Measurements from ENCODE around the gene E2F6. TPM values are rescaled to one million over a fixed set of nuclear protein-coding genes. Genes with fewer than 3 reads are reported as not detected.

Gene E2F6
- polyA plus RNA-seq, 4 donors, result 4.6 to 15.3 (median 5.7) TPM

DNA sequence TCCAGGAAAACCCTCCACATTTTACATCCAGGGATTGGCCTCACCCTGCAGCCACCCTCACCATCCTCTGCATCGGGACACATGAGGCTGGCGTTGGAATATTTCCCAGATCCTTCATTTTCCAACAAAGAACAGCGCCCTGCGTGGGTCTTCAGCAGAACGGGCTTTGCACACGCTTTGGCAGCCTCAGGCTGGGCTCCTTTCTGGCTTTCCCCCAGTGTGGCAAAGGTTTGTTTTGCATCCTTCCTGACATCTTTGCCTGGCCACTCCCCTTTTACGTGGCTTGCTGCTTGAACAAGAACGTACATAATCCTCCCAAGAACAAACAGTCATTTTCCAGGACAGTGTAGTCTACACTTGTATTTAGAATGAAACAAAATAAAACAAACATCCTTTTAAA lies 42.3 kb upstream of the E2F6 start:
- Histone ChIP-seq H3K9me3 (ENCODE audit: control insufficient read depth in 2 of 2, insufficient read depth in 1 of 2, low read depth in 1 of 2, low read length in 1 of 2) (peaks cover 0 to 3% of the 10 kb centered on the region in 2 donors), H3K36me3 (ENCODE audit: control insufficient read depth in 3 of 3, insufficient read depth in 2 of 3, low read depth in 1 of 3, low read length in 3 of 3) (no peaks in the 10 kb centered on the region), H3K4me1 (ENCODE audit: control insufficient read depth in 3 of 3, insufficient read depth in 2 of 3, low read depth in 1 of 3, low read length in 2 of 3) (peaks cover 0 to 3% (median 0%) of the 10 kb centered on the region in 3 donors), H3K27me3 (ENCODE audit: control insufficient read depth in 3 of 3, insufficient read depth in 3 of 3, low read length in 3 of 3) (no peaks in the 10 kb centered on the region), H3K27ac (ENCODE audit: low read depth in 1 of 3, low read length in 2 of 3) (peak overlapping the region in 1 of 3 donors; percentile 50), H3K4me3 (ENCODE audit: low read depth in 1 of 3, low read length in 3 of 3) (no peak overlapping the region)
- FAIRE-seq (no peak), DNase-seq (no peak)
- WGBS, 3 donors, result 61 to 79% (median 74%) methylated on average over 8 of the region's 8 CpGs

DNA sequence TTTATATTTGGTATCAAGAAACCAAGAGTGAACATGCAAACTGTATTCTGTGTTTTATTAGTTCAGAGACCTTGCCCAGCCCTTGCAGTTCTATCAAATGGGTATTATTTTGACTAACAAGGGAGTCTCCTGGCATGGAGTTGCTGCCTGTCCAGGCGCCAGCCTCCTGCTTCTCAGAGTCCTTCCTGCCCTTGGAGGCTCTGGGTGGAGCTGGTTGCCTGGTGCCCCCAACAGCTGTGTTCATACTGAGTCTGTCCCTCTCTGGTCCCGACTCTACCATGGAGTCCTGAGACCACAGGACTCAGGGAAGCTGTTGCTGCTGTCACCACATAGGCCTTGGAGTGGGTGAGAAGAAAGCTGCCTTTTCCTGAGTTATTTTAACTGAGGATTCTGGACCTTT lies 41.6 kb upstream of the E2F6 start:
- Histone ChIP-seq H3K4me3 (ENCODE audit: low read depth in 1 of 3, low read length in 3 of 3) (no peak overlapping the region), H3K4me1 (ENCODE audit: control insufficient read depth in 3 of 3, insufficient read depth in 2 of 3, low read depth in 1 of 3, low read length in 2 of 3) (peaks cover 0 to 3% (median 0%) of the 10 kb centered on the region in 3 donors), H3K27ac (ENCODE audit: low read depth in 1 of 3, low read length in 2 of 3) (no peak overlapping the region), H3K36me3 (ENCODE audit: control insufficient read depth in 3 of 3, insufficient read depth in 2 of 3, low read depth in 1 of 3, low read length in 3 of 3) (no peaks in the 10 kb centered on the region), H3K27me3 (ENCODE audit: control insufficient read depth in 3 of 3, insufficient read depth in 3 of 3, low read length in 3 of 3) (no peaks in the 10 kb centered on the region), H3K9me3 (ENCODE audit: control insufficient read depth in 2 of 2, insufficient read depth in 1 of 2, low read depth in 1 of 2, low read length in 1 of 2) (peaks cover 0 to 3% of the 10 kb centered on the region in 2 donors)
- WGBS, 3 donors, result 71 to 78% (median 73%) methylated on average over 2 of the region's 2 CpGs
- FAIRE-seq, result no peak
- no peak for DNase-seq

DNA sequence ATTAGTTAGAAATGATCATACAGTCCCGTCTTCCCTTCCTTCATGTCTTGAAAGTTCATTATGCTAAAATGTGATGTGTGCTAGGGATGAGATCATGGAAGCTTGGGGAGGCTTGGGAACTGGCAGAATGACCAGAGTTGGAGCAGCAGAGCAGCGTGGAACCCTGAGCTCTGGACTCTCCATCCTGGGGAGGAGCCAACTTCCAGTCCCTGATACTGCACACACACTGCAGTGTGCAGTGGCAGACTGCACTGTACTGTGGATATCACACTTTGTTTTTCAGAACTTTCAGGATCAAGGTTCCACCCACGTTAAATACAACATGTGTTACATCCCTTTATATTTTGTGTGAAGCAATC lies 40.6 kb upstream of the E2F6 start:
- H3K36me3 ChIP-seq (ENCODE audit: control insufficient read depth in 3 of 3, insufficient read depth in 2 of 3, low read depth in 1 of 3, low read length in 3 of 3), result no peaks in the 10 kb centered on the region
- no peak for FAIRE-seq
- no peak for DNase-seq
- H3K27ac ChIP-seq (ENCODE audit: low read depth in 1 of 3, low read length in 2 of 3), result no peak overlapping the region
- H3K9me3 ChIP-seq (ENCODE audit: control insufficient read depth in 2 of 2, insufficient read depth in 1 of 2, low read depth in 1 of 2, low read length in 1 of 2), result peaks cover 0 to 3% of the 10 kb centered on the region in 2 donors
- WGBS, 3 donors, result 44 to 56% (median 48%) methylated on average over 3 of the region's 3 CpGs
- peaks cover 0 to 3% (median 0%) of the 10 kb centered on the region in 3 donors for H3K4me1 ChIP-seq (ENCODE audit: control insufficient read depth in 3 of 3, insufficient read depth in 2 of 3, low read depth in 1 of 3, low read length in 2 of 3)
- no peaks in the 10 kb centered on the region for H3K27me3 ChIP-seq (ENCODE audit: control insufficient read depth in 3 of 3, insufficient read depth in 3 of 3, low read length in 3 of 3)
- no peak overlapping the region for H3K4me3 ChIP-seq (ENCODE audit: low read depth in 1 of 3, low read length in 3 of 3)

DNA sequence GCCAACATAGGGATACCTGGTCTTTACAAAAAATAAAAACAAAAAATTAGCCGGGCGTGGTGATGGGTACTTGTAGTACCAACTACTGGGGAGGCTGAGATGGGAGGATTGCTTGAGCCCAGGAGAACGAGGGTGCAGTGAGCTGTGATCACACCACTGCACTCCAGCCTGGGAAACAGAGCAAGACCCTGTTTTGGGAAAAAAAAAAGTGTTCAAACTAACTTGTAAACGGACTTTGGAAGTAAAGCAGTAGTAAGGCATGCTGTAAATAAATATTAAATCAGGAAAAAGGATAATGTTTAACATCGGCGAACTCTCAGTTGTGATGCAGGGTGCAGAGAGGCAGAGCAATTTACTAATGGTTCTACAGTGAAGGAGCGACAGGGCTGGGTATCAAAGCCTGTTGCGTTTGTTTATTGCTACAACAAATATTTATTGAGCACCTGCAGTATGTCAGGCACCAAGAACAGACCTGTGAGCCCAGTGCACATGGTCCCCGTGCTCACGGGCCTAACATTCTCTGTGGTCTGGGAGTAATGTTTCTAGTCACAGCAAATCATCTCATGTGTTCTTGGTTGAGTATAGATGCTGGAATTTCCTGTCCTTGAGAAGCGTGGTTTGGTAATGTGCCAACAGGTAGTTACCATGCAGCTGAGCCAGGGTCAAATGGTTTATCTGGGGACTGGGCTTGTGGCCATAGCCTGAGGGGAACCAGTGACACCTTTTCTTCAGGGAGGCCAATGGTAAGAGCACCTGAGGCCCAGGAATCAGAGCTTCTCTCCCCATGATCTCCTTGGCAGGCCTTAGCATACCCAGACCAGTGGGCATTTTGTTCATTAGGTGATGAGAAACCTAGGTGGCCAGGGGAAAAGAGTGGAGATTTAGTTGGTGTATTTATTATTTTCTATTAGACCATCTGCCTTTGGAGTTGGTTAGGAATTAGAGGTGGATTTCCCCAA lies 40.0 kb upstream of the E2F6 start:
- Histone ChIP-seq H3K4me3 (ENCODE audit: low read depth in 1 of 3, low read length in 3 of 3) (no peak overlapping the region), H3K27ac (ENCODE audit: low read depth in 1 of 3, low read length in 2 of 3) (no peak overlapping the region), H3K36me3 (ENCODE audit: control insufficient read depth in 3 of 3, insufficient read depth in 2 of 3, low read depth in 1 of 3, low read length in 3 of 3) (no peaks in the 10 kb centered on the region), H3K27me3 (ENCODE audit: control insufficient read depth in 3 of 3, insufficient read depth in 3 of 3, low read length in 3 of 3) (peaks cover 0 to 1% (median 0%) of the 10 kb centered on the region in 3 donors), H3K9me3 (ENCODE audit: control insufficient read depth in 2 of 2, insufficient read depth in 1 of 2, low read depth in 1 of 2, low read length in 1 of 2) (peaks cover 0 to 3% of the 10 kb centered on the region in 2 donors), H3K4me1 (ENCODE audit: control insufficient read depth in 3 of 3, insufficient read depth in 2 of 3, low read depth in 1 of 3, low read length in 2 of 3) (peaks cover 0 to 3% (median 0%) of the 10 kb centered on the region in 3 donors)
- 33 to 58% (median 42%) methylated on average over 11 of the region's 11 CpGs for WGBS, 3 donors
- DNase-seq (peak in 1 of 2 donors; percentile 20), FAIRE-seq (no peak)

DNA sequence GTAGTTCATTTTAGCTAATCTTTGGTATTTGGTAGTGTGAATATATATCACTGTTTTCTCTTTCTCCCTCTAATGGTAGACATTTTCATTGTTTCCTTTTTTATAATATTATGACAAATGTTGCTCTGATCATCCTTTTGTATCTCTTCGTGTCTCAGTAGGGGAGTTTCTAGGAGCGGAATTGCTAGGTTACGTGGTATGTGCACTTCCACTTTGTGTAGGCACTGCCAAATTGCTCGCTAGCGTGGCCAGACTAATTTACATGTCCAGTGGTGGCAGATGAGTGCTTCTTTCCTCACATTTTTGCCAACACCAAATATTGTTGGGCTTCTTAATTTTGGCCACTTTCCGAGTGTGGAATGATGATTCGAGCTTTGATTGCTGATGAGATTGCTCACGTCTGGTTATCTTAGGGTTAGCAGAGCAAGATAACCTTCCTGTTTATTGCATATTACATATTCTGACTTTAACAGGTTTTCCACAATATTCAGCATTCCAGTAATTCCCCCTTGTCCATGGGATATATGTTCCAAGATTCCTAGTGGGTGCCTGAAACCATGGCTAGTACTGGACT lies 37.5 kb upstream of the E2F6 start:
- peaks cover 0 to 3% (median 0%) of the 10 kb centered on the region in 3 donors for H3K4me1 ChIP-seq (ENCODE audit: control insufficient read depth in 3 of 3, insufficient read depth in 2 of 3, low read depth in 1 of 3, low read length in 2 of 3)
- H3K4me3 ChIP-seq (ENCODE audit: low read depth in 1 of 3, low read length in 3 of 3), result no peak overlapping the region
- peaks cover 0 to 2% (median 0%) of the 10 kb centered on the region in 3 donors for H3K27me3 ChIP-seq (ENCODE audit: control insufficient read depth in 3 of 3, insufficient read depth in 3 of 3, low read length in 3 of 3)
- 59 to 66% (median 61%) methylated on average over 8 of the region's 8 CpGs for WGBS, 3 donors
- FAIRE-seq, result no peak
- DNase-seq, result no peak
- peaks cover 0 to 3% of the 10 kb centered on the region in 2 donors for H3K9me3 ChIP-seq (ENCODE audit: control insufficient read depth in 2 of 2, insufficient read depth in 1 of 2, low read depth in 1 of 2, low read length in 1 of 2)
- H3K36me3 ChIP-seq (ENCODE audit: control insufficient read depth in 3 of 3, insufficient read depth in 2 of 3, low read depth in 1 of 3, low read length in 3 of 3), result no peaks in the 10 kb centered on the region
- no peak overlapping the region for H3K27ac ChIP-seq (ENCODE audit: low read depth in 1 of 3, low read length in 2 of 3)

DNA sequence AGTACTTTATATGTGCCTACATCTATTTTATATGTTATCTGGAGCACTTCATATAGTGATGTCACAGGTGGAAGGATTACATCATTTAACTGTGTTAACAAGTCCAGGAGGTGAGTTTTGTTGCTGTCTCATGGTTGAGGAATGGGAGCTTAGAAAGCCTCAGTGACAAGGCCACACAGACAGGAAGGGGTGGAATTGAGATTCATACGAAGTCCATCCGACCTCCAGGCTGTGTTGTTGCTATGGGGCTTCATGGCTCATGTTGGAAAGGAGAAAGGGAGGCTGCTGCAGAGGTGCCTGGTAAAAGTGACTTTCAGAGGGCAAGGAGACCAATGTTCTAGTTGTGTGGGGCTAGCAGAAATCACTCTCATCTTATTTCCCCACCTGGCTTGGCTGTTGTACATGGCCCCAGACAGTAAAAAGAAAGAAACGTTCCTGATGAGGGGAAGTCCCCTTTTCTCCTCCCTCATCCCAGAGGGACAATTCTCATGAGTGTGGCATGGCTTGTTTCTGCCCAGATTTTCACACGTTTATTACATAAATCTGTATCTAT lies 36.9 kb upstream of the E2F6 start:
- DNase-seq, result no peak
- Histone ChIP-seq H3K4me1 (ENCODE audit: control insufficient read depth in 3 of 3, insufficient read depth in 2 of 3, low read depth in 1 of 3, low read length in 2 of 3) (peaks cover 0 to 3% (median 0%) of the 10 kb centered on the region in 3 donors), H3K9me3 (ENCODE audit: control insufficient read depth in 2 of 2, insufficient read depth in 1 of 2, low read depth in 1 of 2, low read length in 1 of 2) (peaks cover 0 to 3% of the 10 kb centered on the region in 2 donors), H3K27me3 (ENCODE audit: control insufficient read depth in 3 of 3, insufficient read depth in 3 of 3, low read length in 3 of 3) (peaks cover 0 to 2% (median 0%) of the 10 kb centered on the region in 3 donors), H3K36me3 (ENCODE audit: control insufficient read depth in 3 of 3, insufficient read depth in 2 of 3, low read depth in 1 of 3, low read length in 3 of 3) (no peaks in the 10 kb centered on the region), H3K27ac (ENCODE audit: low read depth in 1 of 3, low read length in 2 of 3) (no peak overlapping the region), H3K4me3 (ENCODE audit: low read depth in 1 of 3, low read length in 3 of 3) (no peak overlapping the region)
- 66 to 80% (median 67%) methylated on average over 4 of the region's 4 CpGs for WGBS, 3 donors
- no peak for FAIRE-seq

DNA sequence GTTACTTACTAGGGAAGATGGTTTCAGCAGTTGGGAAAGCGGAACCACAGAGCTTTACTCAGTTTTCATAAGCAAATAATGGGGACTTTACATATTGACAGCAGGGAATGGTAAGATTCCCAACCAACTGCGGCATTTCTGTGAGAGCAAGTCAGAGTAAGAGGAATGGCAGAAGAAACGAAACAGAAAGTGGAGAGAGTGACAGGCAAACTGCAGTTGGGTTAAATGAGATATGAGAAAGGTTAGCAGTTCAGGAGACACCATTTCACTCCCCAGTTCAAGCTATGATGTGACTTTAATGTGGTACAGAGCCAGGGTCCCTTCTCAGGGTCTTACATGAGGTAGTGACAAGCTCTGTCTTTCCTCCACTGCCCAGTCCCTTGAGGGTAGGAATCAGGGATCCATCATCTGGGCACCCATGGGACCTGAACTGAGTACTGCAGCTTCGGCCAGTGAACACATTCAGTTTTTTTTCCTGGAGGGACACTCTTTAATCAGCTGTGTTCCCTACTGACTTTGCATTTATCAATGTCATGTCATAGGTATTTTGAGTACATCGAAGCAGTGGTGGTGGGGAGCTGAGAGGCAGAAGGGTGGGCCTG lies 34.8 kb upstream of the E2F6 start:
- peaks cover 0 to 3% of the 10 kb centered on the region in 2 donors for H3K9me3 ChIP-seq (ENCODE audit: control insufficient read depth in 2 of 2, insufficient read depth in 1 of 2, low read depth in 1 of 2, low read length in 1 of 2)
- peaks cover 0 to 5% (median 0%) of the 10 kb centered on the region in 3 donors for H3K27me3 ChIP-seq (ENCODE audit: control insufficient read depth in 3 of 3, insufficient read depth in 3 of 3, low read length in 3 of 3)
- no peaks in the 10 kb centered on the region for H3K4me1 ChIP-seq (ENCODE audit: control insufficient read depth in 3 of 3, insufficient read depth in 2 of 3, low read depth in 1 of 3, low read length in 2 of 3)
- FAIRE-seq (no peak), DNase-seq (peak in 1 of 2 donors; percentile 20)
- H3K27ac ChIP-seq (ENCODE audit: low read depth in 1 of 3, low read length in 2 of 3), result no peak overlapping the region
- WGBS, 3 donors, result 62 to 69% (median 62%) methylated on average over 5 of the region's 5 CpGs
- H3K4me3 ChIP-seq (ENCODE audit: low read depth in 1 of 3, low read length in 3 of 3), result no peak overlapping the region
- H3K36me3 ChIP-seq (ENCODE audit: control insufficient read depth in 3 of 3, insufficient read depth in 2 of 3, low read depth in 1 of 3, low read length in 3 of 3), result no peaks in the 10 kb centered on the region

DNA sequence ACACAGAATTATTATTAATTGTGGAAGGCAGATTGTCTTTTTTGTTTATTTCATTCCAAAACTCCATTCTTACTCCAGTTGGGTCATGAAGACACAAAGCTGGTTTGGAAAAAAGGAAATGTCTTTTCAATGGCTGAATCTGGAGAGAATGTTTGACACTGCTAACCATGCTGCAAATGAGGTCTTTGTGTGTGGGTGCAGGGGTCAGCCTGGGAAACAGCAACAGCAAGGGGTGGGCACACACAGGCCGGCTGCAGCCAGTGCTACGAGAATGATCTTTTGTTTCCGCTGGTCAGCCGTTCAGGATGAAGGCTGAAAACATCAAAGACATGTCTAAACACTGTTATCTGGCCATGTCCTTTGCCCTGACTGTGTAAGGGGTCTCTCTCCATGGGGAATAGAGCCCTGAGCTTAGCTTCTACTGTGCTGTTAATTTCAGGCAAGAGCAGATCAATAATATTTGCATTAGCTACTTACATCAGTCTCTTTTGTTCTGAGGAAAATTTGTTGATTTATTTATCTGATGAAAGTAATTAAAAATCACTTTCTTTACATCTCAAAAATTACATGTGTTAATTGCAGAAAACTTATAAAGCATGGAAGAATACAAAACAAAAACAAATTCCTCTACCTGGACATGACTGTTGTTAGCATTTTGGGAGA lies 33.3 kb upstream of the E2F6 start:
- DNase-seq (no peak), FAIRE-seq (no peak)
- no peak overlapping the region for H3K27ac ChIP-seq (ENCODE audit: low read depth in 1 of 3, low read length in 2 of 3)
- H3K27me3 ChIP-seq (ENCODE audit: control insufficient read depth in 3 of 3, insufficient read depth in 3 of 3, low read length in 3 of 3), result peaks cover 0 to 9% (median 0%) of the 10 kb centered on the region in 3 donors
- no peaks in the 10 kb centered on the region for H3K4me1 ChIP-seq (ENCODE audit: control insufficient read depth in 3 of 3, insufficient read depth in 2 of 3, low read depth in 1 of 3, low read length in 2 of 3)
- 36 to 55% (median 51%) methylated on average over 4 of the region's 4 CpGs for WGBS, 3 donors
- peaks cover 0 to 3% of the 10 kb centered on the region in 2 donors for H3K9me3 ChIP-seq (ENCODE audit: control insufficient read depth in 2 of 2, insufficient read depth in 1 of 2, low read depth in 1 of 2, low read length in 1 of 2)
- H3K36me3 ChIP-seq (ENCODE audit: control insufficient read depth in 3 of 3, insufficient read depth in 2 of 3, low read depth in 1 of 3, low read length in 3 of 3), result no peaks in the 10 kb centered on the region
- H3K4me3 ChIP-seq (ENCODE audit: low read depth in 1 of 3, low read length in 3 of 3), result no peak overlapping the region
